HG03159 (cell line): ENCODE data around the gene REEP6.
"Not testable (repeated sequence)": the region's sequence is repeated elsewhere in the genome, so short reads cannot be mapped to it uniquely, and the experiment has no call there.

Experiments
- ATAC-seq: cut with Tn5 transposase; IDR thresholded peaks from one replicate; pipeline ENCODE4 v1.9.1; 2021; ENCODE audit warnings: mild to moderate bottlenecking, moderate library complexity; ENCODE audit not compliant: unreplicated experiment

Gene REEP6

DNA sequence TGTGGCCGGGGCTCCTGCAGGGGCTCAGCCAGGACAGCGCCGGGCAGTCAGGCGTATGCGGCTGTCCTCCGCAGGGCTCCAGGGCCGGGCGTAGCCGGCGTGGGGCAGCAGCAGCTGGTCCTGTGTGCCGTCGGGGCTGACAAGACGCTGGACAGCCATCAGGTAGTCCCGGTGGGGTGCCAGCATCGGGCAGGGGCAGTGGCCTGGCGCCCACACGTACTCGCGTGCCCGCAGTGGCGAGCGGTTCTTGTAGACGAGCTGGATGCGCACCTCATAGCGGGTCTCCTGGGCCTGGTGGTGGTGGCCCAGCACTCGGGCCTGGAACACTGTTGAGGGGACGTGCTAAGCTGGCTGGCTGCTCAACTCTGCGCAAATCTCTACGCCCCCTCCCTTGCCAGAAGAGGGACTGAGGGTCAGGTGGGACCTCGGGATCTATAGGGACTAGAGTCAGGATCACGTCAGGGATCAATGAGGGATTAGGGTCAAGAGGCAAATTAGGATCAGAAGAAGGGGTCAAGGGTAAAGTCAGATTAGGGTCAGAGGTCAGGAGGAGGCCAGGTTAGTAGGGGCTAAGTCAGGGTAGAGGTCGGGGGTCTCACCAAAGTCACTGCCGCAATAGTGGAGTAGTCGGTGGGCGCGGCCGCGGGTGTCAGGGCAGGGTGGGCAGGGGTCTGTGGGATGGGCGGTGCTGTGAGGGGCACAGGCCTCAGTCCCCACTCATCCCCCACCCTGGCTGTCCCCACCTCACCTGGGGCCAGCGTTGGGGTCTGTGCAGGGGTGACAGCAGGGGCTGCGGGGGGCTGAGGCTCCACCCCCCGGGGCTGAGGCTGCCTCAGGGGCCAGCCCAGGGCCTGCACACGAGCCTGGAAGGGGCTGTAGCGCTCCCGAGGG lies 15.3 kb downstream of the REEP6 start:
- ATAC-seq: no peak

DNA sequence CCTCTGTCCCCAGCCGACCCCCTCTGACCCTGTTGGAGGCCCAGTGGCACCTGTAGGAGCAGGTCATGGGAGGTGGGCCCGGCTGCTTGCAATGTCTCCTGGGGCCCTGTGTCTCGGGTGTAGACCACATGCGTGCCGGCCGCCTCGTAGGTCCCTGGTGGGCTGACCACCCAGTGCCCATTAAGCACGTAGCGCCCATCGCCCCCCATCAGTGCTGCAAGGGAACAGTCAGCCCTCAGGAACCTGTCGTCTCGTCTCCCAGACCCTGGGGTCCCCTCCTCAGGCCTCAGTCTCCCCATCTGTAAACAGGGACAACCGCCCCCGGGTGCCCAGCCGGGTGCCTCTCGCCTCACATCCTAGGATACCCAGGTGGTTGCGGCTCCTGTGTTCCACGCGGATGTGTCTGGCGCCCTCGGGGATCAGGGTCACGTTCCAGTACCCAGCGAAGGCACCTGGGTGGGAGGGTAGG lies 16.2 kb downstream of the REEP6 start:
- ATAC-seq: no peak

DNA sequence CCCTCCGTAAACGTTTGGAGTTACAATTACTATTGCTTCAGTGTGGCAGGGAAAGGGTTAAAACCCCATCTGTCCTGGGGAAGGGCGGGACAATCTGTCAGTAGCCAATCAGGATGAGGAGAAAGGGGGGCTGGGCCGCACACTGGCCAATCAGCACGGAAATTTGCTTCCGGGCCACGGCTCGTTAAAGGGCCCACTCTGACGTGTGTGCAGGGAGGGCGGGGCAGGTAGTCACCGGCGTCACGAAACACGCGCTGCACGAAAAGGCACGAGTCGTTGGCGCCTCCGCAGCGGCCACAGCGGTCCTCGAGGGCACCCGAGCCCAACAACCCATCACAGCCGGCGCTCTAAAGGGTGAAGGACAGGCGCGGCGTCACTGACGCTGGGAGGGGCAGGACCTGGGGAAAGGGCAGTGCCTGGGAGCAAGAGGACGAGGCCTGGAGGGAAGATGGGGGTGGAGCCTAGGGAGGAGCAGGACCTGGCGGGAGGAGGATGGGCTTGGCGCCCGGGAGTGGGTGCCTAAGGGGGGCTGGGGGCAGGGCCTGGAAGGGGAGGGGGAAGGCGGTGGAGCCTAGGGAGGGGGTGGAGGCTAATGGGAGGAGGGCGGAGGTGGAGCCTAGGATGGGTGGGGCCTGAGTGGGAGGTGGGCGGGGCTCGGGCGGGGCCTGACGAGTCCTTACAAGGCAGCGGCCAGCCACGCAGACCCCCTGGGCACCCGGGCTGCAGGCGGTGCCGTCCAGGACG lies 17.0 kb downstream of the REEP6 start:
- no peak for ATAC-seq

DNA sequence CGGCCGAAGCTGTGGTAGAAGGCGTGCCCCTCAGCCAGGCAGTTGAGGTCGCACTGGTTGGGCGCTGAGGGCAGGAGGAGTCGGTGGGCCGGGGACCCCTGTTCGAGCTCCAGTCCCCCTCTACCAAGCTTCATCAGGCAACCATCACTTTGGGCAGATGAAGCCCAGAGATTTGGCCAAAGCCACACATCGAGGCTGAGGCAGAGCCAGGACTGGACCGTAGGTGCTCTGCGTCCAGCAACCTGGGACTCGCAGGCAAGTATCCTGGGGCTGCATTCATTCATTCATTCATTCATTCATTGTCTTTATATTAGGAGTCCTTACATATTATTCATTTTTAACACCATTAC lies 17.5 kb downstream of the REEP6 start:
- no peak for ATAC-seq

DNA sequence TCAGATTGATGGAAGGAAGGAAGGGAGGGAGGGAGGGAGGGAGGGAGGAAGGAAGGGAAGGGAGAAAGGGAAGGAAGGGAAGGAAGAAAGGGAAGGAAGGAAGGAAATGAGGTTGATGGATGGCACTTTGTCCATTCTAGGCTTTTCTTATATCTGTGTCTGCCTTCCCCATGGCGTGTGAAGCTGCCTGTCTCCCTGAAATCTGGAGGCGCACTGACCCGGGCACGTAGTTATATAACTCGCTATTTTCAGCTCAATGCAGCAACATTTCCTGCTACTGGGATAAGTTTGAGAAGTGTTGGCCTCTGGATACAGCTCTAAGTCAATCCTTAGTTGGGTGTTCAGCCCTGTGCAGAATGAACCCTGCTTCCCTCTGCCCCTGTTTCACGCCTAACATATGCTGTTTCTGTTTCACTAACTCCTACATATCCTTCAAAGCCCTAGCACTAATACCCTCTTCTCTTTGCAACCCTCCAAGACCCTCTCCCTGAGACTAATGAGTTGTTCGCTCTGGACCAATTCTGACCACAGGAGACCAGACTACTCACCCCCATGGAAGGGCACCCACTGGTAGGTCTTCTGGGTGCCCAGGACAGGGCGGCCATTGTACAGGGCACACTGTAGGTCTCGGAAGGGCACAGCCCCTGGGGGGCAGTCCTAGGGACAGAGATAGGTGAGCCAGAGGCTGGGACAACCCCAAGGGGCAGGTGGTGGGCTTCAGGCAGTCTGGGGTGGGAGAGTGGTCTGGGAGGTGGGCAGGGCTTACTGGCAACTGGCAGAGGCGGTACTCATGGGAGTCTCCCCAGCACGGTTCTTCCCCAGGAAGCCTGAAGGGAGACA lies 18.8 kb downstream of the REEP6 start:
- ATAC-seq: no peak

DNA sequence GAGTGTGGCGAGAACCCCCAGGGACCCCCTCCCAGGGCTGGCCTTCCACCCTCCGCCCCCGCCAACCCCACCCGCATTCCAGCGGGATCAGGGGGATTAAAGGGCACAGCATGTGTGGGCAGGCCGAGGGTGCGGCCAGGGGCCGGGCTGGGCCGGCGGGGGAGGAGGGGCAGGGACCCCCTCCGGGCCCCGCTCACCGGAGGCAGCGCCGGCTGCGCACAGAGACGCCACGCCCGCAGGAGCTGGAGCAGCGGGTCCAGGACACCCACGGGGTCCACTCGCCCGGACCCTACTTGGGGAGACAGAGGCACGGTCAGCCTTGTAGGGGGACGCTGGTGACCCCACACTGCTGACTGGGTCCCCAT lies 19.4 kb downstream of the REEP6 start:
- no peak for ATAC-seq

DNA sequence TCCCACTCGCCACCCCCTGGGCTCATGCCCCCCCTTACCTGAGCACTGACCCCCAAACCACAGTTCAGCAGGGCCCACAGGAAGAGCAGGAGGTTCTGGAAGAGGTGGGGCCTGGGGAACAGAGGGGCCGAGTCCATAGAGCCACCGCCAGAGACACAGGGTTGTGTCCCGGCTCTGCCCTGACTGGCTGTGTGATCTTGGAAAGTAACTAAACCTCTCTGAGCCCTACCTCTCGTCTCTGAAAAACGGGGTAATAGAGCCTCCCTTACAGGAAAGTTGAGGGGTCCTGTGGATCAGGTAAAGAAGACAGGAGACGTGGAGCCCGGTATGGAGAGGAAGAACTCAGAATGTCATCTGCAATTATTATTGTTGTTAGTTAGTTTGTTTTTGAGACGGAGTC lies 19.8 kb downstream of the REEP6 start:
- ATAC-seq: no peak

DNA sequence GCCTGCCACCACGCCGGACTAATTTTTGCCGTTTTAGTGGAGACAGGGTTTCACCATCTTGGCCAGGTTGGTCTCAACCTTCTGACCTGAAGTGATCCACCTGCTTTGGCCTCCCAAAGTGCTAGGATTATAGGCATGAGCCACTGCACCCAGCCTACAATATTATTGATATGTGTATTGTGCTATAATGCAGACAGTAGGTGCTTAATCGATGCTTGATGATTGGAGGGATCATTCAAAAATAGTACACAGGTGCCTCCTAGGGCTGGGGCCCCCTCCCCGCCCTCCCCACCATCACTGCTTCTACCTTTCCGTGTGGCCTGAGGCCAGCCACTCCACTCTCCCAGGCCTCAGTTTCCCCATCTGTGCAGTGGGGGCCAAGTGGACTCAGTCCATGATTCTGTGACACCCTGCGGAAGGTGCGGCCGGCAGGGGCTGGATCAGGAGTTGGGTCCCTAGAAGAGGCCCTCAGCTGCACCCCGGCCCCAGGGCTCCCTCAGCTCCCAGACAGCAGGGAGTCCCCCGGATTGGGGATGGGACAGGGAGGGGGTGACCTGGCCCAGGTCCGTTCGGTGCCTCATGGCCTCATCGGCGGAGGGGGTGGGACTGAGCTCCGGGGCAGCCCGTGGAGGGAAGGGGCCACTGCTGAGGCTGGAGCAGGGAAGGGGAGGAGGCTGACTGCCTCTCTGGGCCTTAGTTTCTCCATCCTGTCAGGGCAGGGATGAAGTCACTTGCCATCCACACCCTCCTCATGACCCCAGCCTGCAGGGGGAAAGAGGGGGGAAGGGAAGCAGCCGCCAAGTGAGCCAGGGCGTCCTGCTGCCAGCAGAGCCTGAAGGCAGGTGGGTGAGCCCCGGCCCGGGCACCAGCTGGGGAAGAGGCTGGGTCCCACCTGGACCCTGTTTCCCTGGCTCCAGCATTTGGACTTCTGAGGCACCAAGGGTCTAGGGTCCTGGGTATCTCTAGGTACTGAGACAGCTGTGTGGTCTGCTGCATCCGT lies 20.6 kb downstream of the REEP6 start:
- ATAC-seq: no peak

DNA sequence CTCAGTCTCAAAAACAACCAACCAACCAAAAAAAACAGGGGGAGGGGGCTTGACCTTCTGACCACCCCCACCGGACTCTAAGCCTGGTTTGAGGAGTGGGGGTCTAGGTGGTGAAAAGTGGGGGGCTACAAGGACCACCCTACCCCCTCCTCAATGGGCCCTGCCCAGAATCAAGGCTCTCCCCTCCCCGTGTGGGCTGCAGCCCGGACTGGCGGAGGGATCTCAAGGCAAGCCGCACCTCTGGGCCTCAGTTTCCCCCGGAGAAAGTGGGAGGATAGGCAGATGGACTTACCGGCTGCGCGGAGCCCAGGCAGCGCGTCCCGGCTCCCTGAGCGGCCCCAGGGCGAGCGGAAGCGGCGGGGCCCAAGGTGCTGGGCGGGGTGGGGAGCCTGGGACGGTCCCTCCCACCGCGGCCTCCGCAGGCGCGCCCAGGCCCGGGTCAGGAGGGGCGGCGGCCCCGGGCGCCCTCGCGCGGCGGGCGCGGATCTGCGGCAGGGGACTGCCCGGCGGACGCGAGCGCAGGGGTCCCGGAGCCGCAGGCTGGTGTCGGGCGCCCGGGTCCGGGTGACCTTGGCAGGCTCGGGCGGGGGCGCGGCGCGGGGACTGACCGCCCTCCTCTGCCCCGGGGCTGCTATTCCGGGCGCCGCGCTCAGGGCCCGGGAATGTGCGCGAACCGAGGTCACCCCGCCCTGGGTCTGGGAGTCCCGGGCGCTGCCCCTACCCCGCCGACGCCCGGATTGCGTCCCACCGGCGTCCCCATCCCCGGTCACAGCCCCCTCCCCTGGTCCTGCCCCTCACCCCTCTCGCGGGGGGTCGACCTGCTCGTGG lies 21.9 kb downstream of the REEP6 start, which contains the start of gene ADAMTSL5:
TSS of gene ADAMTSL5 (minus strand) at position 349 of the 828 bp plus-strand sequence. CDS start 2,076 bp downstream, outside the sequence.
- ATAC-seq: no peak

DNA sequence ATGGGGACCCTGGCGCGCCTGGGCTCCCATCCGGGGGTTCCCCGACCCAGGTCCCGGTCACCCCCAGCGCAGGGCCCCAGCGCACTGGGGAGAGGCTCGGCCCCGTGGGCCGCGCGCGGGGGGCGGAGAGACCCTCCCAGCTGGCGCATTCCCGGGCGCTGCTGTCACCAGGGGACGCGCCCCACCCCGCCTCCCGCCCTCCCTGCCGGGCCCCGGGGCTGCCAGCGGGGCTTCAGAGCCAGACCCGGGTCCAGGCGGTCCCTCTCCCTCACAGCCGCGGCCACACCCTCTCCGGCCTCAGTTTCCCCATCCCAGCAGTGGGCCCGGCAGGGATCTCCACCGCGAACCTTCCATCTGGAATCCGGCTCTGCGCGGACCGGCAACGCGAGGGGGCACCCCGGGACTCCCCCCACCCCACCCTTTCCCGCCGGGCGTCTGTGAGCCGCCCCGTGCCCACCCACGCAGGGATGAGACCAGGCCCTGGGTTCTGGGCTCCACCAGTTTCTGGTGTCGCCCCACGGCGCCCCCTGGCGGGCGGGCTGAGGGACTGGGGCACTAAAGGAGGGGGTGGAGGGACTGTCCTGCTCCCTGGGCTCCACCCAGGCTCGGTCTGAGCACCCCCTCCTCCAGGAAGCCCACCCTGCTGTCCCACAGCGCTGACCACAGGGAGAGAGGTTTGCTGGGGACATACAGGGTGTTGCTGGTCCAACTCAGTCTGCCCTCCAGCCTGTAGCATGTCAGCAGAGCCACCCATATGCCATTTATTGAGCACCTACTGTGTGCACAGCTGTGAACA lies 22.7 kb downstream of the REEP6 start:
- no peak for ATAC-seq

DNA sequence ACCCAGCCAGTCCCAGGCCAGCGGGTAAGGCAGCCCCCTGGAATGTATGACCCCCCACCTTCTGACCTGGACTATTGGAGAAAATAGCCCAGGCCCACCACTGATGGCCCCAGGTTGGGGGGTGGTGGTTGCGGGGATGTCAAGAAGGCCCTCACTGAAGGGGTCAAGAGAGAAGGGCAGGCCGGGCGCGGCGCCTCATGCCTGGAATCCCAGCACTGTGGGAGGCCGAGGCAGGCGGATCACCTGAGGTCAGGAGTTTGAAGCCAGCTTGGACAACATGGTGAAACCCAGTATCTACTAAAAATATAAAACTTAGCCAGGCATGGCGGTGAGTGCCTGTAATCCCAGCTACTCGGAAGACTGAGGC lies 23.3 kb downstream of the REEP6 start:
- no peak for ATAC-seq

DNA sequence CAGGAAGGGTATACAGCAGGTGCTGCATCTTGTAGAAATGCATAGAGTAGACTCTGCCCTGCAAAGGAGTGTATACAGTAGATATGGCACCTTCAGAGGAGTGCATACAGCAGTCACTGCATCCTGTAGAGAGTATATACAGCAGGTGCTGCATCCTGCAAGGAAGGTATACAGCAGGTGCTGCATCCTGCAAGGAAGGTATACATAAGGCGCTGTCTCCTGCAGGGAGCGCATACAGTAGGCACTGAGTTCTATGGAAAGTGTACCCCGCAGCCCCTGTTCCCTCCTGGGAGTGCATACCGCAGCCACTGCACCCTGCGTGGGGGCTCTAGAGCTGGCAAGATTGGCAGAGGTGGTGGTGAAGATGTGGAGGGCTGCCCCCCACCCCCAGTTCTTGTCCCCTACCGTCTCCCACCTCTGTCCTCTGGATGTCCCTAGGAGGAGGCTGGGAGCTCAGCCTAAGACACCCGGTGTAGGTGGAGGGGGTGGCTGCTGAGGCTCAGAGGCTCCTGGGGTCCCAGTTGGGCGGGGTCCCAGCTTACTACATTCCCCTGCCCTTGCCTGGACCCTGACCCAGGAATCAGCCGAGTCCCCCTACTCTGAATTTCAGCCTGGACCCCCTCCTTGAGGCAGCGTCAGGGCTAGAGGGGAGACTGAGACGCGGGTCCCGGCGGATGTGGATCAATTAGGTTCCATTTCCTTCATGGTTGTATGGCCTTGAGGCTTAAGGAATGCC lies 24.2 kb downstream of the REEP6 start:
- no peak for ATAC-seq

DNA sequence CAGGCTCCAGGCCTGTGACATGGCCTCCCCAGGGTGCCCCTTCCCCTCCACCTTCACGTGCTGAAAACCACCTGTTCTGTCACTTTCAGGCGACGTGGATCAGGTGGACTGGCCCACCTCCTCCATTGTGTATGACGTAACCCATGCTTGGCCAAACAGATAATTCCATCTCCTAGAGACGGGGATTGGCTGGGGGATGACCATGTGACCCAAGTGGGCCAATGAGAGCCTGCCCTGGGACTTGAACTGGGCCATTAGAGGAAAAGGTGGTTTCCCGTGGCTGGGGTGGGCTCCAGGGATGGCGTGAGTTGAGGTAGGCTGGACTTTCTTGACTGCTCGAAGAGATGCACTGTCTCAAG lies 25.4 kb downstream of the REEP6 start:
- ATAC-seq: no peak

DNA sequence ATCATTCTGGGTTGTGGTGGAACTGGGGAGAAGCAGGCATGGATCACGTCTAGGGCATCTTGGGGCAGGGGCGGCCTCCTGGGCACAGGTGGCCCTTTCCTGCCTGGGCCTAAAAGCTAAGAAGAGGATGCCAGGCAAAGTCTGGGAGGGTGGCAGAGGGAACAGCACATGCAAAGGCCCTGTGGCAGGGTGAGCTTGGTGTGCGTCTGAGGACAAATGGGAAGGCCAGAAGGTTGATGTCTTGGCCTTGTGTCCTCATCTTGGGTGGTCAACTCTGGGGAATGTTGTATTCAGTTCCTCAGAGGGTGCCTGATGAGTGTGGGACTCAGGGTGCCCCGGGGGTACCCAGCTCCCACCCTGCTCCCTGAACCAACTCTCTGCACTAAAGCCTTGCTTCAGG lies 27.5 kb downstream of the REEP6 start:
- no peak for ATAC-seq

DNA sequence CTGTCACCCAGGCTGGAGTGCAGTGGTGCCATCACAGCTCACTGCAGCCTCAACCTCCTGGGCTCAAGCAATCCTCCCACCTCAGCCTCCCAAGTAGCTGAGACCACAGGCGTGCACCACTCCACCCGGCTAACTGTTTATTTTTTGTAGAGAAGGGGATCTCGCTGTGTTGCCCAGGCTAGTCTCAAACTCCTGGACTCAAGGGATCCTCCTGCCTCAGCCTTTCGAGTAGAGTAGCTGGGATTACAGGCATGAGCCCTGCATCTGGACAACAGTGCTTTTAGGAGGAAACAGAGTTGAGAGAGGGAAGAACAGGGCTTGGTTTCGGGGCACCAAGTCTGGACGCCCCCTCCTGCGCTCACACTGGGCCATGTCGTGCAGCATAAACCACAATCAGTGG lies 28.8 kb downstream of the REEP6 start:
- ATAC-seq: not testable (repeated sequence)

DNA sequence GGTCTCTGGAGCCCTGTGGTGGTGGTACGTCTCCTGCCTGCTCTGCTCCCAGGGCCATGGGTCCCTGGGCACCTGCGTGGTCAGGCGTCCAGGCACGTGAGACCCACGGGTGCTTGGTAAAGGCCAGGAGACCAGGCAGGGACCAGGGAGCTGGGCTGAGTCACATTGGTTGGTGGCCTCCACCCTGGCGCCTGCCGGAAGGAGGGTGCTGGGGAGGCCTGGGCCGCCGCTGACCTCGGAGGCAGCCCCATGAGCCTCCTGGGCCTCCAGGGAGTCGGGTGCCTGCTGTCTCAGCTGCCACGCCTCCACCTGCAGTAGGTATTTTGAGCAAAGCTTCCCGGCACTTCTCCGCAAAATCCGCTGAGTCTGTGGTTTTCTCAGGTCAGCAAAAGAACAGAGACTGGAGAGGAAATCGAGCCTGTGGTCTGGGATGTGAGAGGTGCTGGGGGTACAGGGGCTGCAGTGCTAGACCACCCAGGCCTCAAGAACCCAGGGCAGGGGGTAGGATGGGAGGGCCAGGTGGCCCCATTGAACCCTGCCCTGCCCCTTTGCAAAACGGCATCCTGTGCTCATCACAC lies 29.3 kb downstream of the REEP6 start:
- ATAC-seq: no peak

DNA sequence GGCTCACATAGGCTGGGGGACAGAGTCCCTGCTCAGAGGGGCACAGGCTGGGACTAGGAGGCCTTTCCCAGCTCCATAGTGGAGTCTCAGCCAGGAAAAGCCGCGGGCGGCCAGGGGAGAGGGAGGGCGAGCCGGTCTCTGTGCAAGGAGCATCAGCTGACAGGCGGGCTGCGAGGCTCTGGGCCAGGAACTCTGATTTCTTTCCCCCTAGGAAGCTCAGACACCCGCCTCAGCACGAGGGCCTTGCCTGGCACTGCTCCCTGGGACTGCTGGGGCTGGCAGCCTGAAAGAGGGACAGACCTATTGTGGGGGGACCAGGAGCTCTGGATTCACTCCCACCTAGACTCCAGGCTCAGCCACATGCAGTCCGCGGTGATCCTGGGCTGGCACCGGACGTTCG lies 30.7 kb downstream of the REEP6 start:
- no peak for ATAC-seq
